ENCODE results near the gene SAMHD1. TPM values are rescaled to one million over a fixed set of nuclear protein-coding genes. Genes with fewer than 3 reads are reported as not detected.
"Not testable (repeated sequence)": the region's sequence is repeated elsewhere in the genome, so short reads cannot be mapped to it uniquely, and the experiment has no call there.

The SAMHD1 gene
- total and polyA plus RNA-seq, 7 experiments from 2014 or later = 231 to 393 (median 271) TPM

- CTCF ChIA-PET = no interaction called here
- no peak overlapping the region for H3K4me3 Mint-ChIP-seq
- Histone ChIP-seq H3K9me3 (ENCODE audit: control insufficient read depth in 2 of 3, low read length in 3 of 3) (no peaks in the 10 kb centered on the region), H3K36me3 (ENCODE audit: control insufficient read depth in 2 of 3, insufficient read depth in 3 of 3, low read length in 3 of 3) (no peaks in the 10 kb centered on the region), H3K27me3 (ENCODE audit: control insufficient read depth in 2 of 2, insufficient read depth in 2 of 2, low read length in 2 of 2) (no peaks in the 10 kb centered on the region), H3K4me3 (ENCODE audit: low read length) (no peak overlapping the region), H3K4me1 (ENCODE audit: control insufficient read depth in 2 of 2, insufficient read depth in 2 of 2, low read length in 2 of 2) (peaks cover 2 to 4% of the 10 kb centered on the region in 2 donors), H3K27ac (ENCODE audit: low read depth, low read length) (no peak overlapping the region)
- intact Hi-C loops (cut with micrococcal nuclease) = no loop called here
- H3K36me3 Mint-ChIP-seq = peaks cover 0 to 10% (median 0%) of the 10 kb centered on the region in 5 donors
- POLR2A ChIA-PET = no interaction called here
- H3K27ac Mint-ChIP-seq = no peak overlapping the region
- peaks cover 0 to 12% (median 0%) of the 10 kb centered on the region in 11 donors for H3K9me3 Mint-ChIP-seq
- DNase-seq (no peak), ATAC-seq (no peak)
- H3K4me1 Mint-ChIP-seq = peaks cover 4 to 14% (median 9%) of the 10 kb centered on the region in 7 donors
- no peaks in the 10 kb centered on the region for H3K27me3 Mint-ChIP-seq
Observed at GRCh38 chr20:36881888-36882287, 69.6 kb downstream of the SAMHD1 start.

DNA sequence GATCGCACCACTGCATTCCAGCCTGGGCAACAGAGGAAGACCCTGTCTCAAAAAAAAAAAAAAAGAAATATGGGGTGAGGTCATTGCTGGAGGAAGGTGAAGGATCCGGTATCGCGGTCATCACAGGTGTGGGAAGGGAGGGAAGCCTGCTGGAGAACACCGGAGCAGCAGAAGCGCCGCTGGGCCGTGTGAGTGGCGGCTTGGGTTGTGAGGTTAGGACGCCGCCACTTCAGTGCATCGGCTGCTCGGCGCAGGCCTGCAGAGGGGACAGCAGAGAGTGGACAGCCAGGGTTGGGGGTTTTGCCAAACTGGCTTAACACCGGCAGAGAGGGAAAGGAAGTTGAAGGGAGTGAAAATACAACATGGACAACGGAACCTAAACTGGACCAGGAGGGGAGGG, 70.2 kb downstream of the SAMHD1 start:
- Histone ChIP-seq H3K36me3 (ENCODE audit: control insufficient read depth in 2 of 3, insufficient read depth in 3 of 3, low read length in 3 of 3) (no peaks in the 10 kb centered on the region), H3K9me3 (ENCODE audit: control insufficient read depth in 2 of 3, low read length in 3 of 3) (no peaks in the 10 kb centered on the region), H3K4me1 (ENCODE audit: control insufficient read depth in 2 of 2, insufficient read depth in 2 of 2, low read length in 2 of 2) (no peaks in the 10 kb centered on the region), H3K27ac (ENCODE audit: low read depth, low read length) (no peak overlapping the region), H3K27me3 (ENCODE audit: control insufficient read depth in 2 of 2, insufficient read depth in 2 of 2, low read length in 2 of 2) (no peaks in the 10 kb centered on the region), H3K4me3 (ENCODE audit: low read length) (no peak overlapping the region)
- ChIA-PET CTCF (no interaction called here), POLR2A (no interaction called here)
- Mint-ChIP-seq H3K4me3 (no peak overlapping the region), H3K4me1 (peaks cover 0 to 9% (median 5%) of the 10 kb centered on the region in 7 donors), H3K27me3 (no peaks in the 10 kb centered on the region), H3K27ac (no peak overlapping the region), H3K9me3 (peaks cover 0 to 10% (median 0%) of the 10 kb centered on the region in 11 donors), H3K36me3 (peaks cover 0 to 12% (median 0%) of the 10 kb centered on the region in 5 donors)
- DNase-seq = no peak
- ATAC-seq = no peak
- intact Hi-C loops (cut with micrococcal nuclease) = no loop called here

DNA sequence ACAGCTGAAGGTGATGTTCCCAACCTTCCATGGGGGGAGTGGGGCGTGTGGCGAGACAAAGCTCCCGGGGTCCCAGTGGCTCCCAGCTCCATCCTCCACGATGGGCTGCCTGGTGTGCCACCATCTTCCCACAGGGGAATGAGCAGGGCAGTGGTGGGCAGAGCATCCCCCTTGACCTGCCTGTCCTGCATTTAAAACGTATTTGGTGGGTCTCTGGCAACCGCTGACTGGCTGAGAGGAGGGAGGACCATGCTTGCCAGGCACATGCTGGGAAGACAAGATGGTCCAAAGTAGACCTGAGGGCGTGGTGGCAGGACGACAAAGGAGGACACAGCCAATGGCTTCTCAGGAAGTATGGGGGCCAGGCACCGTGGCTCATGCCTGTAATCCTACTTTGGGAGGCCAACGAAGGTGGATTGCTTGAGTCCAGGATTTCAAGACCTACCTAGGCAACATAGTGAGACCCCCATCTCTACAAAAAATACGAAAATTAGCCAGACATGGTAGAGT, 70.7 kb downstream of the SAMHD1 start:
- H3K9me3 ChIP-seq (ENCODE audit: control insufficient read depth in 2 of 3, low read length in 3 of 3) = no peaks in the 10 kb centered on the region
- no peak overlapping the region for H3K4me3 Mint-ChIP-seq
- CTCF ChIA-PET = no interaction called here
- DNase-seq (no peak), ATAC-seq (no peak)
- H3K27me3 ChIP-seq (ENCODE audit: control insufficient read depth in 2 of 2, insufficient read depth in 2 of 2, low read length in 2 of 2) = no peaks in the 10 kb centered on the region
- H3K9me3 Mint-ChIP-seq = peaks cover 0 to 8% (median 0%) of the 10 kb centered on the region in 11 donors
- no peak overlapping the region for H3K4me3 ChIP-seq (ENCODE audit: low read length)
- H3K36me3 ChIP-seq (ENCODE audit: control insufficient read depth in 2 of 3, insufficient read depth in 3 of 3, low read length in 3 of 3) = no peaks in the 10 kb centered on the region
- H3K27ac ChIP-seq (ENCODE audit: low read depth, low read length) = no peak overlapping the region
- H3K36me3 Mint-ChIP-seq = peaks cover 0 to 12% (median 0%) of the 10 kb centered on the region in 5 donors
- H3K27me3 Mint-ChIP-seq = no peaks in the 10 kb centered on the region
- peaks cover 0 to 5% (median 3%) of the 10 kb centered on the region in 7 donors for H3K4me1 Mint-ChIP-seq
- POLR2A ChIA-PET = no interaction called here
- intact Hi-C loops (cut with micrococcal nuclease) = no loop called here
- no peak overlapping the region for H3K27ac Mint-ChIP-seq
- H3K4me1 ChIP-seq (ENCODE audit: control insufficient read depth in 2 of 2, insufficient read depth in 2 of 2, low read length in 2 of 2) = no peaks in the 10 kb centered on the region

DNA sequence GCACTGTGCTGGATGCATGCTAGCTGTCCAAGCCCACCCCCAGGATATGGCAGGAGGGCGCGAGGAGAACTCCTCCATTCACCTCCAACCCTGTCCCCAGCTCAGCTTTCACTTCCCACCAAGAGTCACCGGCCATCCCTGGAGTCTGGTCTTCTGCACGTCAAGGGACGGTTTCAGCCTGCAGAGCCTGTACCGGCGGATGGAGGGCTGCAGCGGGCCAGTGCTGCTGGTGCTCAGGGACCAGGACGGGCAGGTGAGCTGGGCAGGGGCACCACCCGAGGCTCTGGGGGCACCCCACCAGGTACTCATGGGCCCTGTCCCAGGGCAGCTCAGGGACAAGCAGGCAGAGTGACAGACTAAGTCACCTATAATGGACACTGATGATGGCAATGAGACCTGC, 72.6 kb downstream of the SAMHD1 start:
- no peaks in the 10 kb centered on the region for H3K9me3 ChIP-seq (ENCODE audit: control insufficient read depth in 2 of 3, low read length in 3 of 3)
- Mint-ChIP-seq H3K27me3 (no peaks in the 10 kb centered on the region), H3K27ac (peak overlapping the region in 1 of 9 donors; percentile 30), H3K4me3 (no peak overlapping the region), H3K9me3 (peaks cover 0 to 4% (median 0%) of the 10 kb centered on the region in 11 donors), H3K36me3 (peaks cover 0 to 12% (median 0%) of the 10 kb centered on the region in 5 donors), H3K4me1 (peaks cover 0 to 3% (median 0%) of the 10 kb centered on the region in 7 donors)
- no peaks in the 10 kb centered on the region for H3K4me1 ChIP-seq (ENCODE audit: control insufficient read depth in 2 of 2, insufficient read depth in 2 of 2, low read length in 2 of 2)
- POLR2A ChIA-PET = no interaction called here
- CTCF ChIA-PET = no interaction called here
- no peak overlapping the region for H3K27ac ChIP-seq (ENCODE audit: low read depth, low read length)
- DNase-seq (no peak), ATAC-seq (no peak)
- H3K27me3 ChIP-seq (ENCODE audit: control insufficient read depth in 2 of 2, insufficient read depth in 2 of 2, low read length in 2 of 2) = no peaks in the 10 kb centered on the region
- H3K36me3 ChIP-seq (ENCODE audit: control insufficient read depth in 2 of 3, insufficient read depth in 3 of 3, low read length in 3 of 3) = no peaks in the 10 kb centered on the region
- intact Hi-C loops (cut with micrococcal nuclease) = no loop called here
- no peak overlapping the region for H3K4me3 ChIP-seq (ENCODE audit: low read length)

- Mint-ChIP-seq H3K36me3 (peaks cover 0 to 8% (median 0%) of the 10 kb centered on the region in 5 donors), H3K27me3 (no peaks in the 10 kb centered on the region), H3K4me3 (no peak overlapping the region), H3K9me3 (peaks cover 0 to 4% (median 0%) of the 10 kb centered on the region in 11 donors), H3K4me1 (peaks cover 0 to 2% (median 0%) of the 10 kb centered on the region in 7 donors), H3K27ac (no peak overlapping the region)
- no peak for ATAC-seq
- Histone ChIP-seq H3K9me3 (ENCODE audit: control insufficient read depth in 2 of 3, low read length in 3 of 3) (no peaks in the 10 kb centered on the region), H3K27me3 (ENCODE audit: control insufficient read depth in 2 of 2, insufficient read depth in 2 of 2, low read length in 2 of 2) (no peaks in the 10 kb centered on the region), H3K36me3 (ENCODE audit: control insufficient read depth in 2 of 3, insufficient read depth in 3 of 3, low read length in 3 of 3) (no peaks in the 10 kb centered on the region), H3K27ac (ENCODE audit: low read depth, low read length) (no peak overlapping the region), H3K4me3 (ENCODE audit: low read length) (no peak overlapping the region), H3K4me1 (ENCODE audit: control insufficient read depth in 2 of 2, insufficient read depth in 2 of 2, low read length in 2 of 2) (no peaks in the 10 kb centered on the region)
- CTCF ChIA-PET = no interaction called here
- intact Hi-C loops (cut with micrococcal nuclease) = no loop called here
- POLR2A ChIA-PET = interaction anchor here (0.6 kb wide), 1 partner anchor 231 kb away, joined by 3 read pairs; no protein-coding TSS in a partner anchor
- no peak for DNase-seq
Observed at GRCh38 chr20:36876473-36876833, 75.1 kb downstream of the SAMHD1 start.

DNA sequence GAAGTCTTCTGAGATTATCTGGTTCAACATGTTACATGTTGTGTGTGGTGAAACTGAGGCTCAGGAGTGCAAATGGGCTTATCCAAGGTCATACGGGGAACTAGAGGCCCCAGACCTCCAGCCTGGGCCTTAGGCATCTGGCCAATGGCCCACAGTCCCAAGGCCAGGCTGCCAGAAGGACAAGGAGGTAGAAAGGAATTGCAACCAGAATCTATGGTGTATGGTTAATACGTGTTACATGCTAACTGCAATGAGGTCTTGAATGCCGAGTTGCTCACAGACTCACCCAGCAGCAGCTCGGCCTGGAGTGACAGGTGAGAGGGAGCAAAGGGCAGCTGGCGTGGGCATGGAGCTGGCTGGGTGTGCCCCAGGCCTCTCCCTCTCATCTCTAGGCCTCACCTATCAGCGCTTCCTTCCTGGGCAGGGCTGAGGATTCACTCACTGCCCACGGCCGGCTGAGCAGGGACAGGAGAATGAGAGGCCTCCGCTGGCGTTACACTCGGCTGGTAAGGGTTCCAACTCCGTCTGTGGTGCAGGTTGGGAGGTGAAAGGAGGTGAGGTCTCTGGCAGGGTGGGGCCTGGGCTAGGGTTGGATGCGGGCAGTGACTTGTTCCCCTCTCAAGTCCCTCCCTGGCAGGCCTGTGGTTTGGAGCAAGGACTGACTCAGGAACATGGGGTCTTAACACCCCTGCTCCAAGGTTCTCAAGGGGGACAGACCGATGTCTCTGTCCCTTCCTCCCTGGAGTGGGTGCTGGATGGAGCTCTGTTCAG, 75.6 kb downstream of the SAMHD1 start, which contains the start of gene TLDC2:
TLDC2 (plus strand) TSS at position 437 of the 771 bp plus-strand sequence; CDS start at position 474, 37 bp downstream.
- H3K27ac Mint-ChIP-seq = no peak within 1 kb of the TSS
- DNase-seq (no peak), ATAC-seq (no peak)
- H3K36me3 Mint-ChIP-seq = peaks cover 0 to 8% (median 0%) of the 10 kb centered on the region in 5 donors
- H3K4me3 Mint-ChIP-seq = peak within 1 kb of the TSS in 1 of 10 donors; percentile 10
- H3K27me3 Mint-ChIP-seq = no peaks in the 10 kb centered on the region
- no peaks in the 10 kb centered on the region for H3K9me3 Mint-ChIP-seq
- Histone ChIP-seq H3K4me1 (ENCODE audit: control insufficient read depth in 2 of 2, insufficient read depth in 2 of 2, low read length in 2 of 2) (no peaks in the 10 kb centered on the region), H3K27ac (ENCODE audit: low read depth, low read length) (no peak within 1 kb of the TSS), H3K9me3 (ENCODE audit: control insufficient read depth in 2 of 3, low read length in 3 of 3) (no peaks in the 10 kb centered on the region), H3K27me3 (ENCODE audit: control insufficient read depth in 2 of 2, insufficient read depth in 2 of 2, low read length in 2 of 2) (no peaks in the 10 kb centered on the region), H3K36me3 (ENCODE audit: control insufficient read depth in 2 of 3, insufficient read depth in 3 of 3, low read length in 3 of 3) (no peaks in the 10 kb centered on the region), H3K4me3 (ENCODE audit: low read length) (no peak within 1 kb of the TSS)
- ChIA-PET CTCF (no interaction called here), POLR2A (interaction anchor here (0.6 kb wide), 1 partner anchor 230 kb away, joined by 3 read pairs; no protein-coding TSS in a partner anchor)
- intact Hi-C loops (cut with micrococcal nuclease) = no loop called here
- peaks cover 0 to 2% (median 0%) of the 10 kb centered on the region in 7 donors for H3K4me1 Mint-ChIP-seq

- H3K9me3 ChIP-seq (ENCODE audit: control insufficient read depth in 2 of 3, low read length in 3 of 3); CTCF ChIA-PET; H3K27ac ChIP-seq (ENCODE audit: low read depth, low read length); H3K27me3 ChIP-seq (ENCODE audit: control insufficient read depth in 2 of 2, insufficient read depth in 2 of 2, low read length in 2 of 2); H3K36me3 Mint-ChIP-seq; ATAC-seq; H3K27ac Mint-ChIP-seq; H3K9me3 Mint-ChIP-seq; DNase-seq; H3K4me3 ChIP-seq (ENCODE audit: low read length); H3K36me3 ChIP-seq (ENCODE audit: control insufficient read depth in 2 of 3, insufficient read depth in 3 of 3, low read length in 3 of 3); H3K4me1 Mint-ChIP-seq; intact Hi-C loops (cut with micrococcal nuclease); H3K27me3 Mint-ChIP-seq; POLR2A ChIA-PET; H3K4me1 ChIP-seq (ENCODE audit: control insufficient read depth in 2 of 2, insufficient read depth in 2 of 2, low read length in 2 of 2): not testable (repeated sequence)
- peak overlapping the region in 1 of 10 donors; percentile 10 for H3K4me3 Mint-ChIP-seq
Observed at GRCh38 chr20:36875093-36875492, 76.4 kb downstream of the SAMHD1 start.
